Upper lobe of left lung (tissue), 4 donors: ENCODE measurements around the gene METRNL.

Source experiments
- CTCF ChIP-seq, 6 experiments: fragments of 450-650 bp in 4 of 6; fragments of 200-600 bp in 2 of 6; sonication (generic) in 2 of 6; IDR thresholded peaks; one replicate each; pipeline ENCODE4 v1.5.1; 2016 to 2019; ENCODE audit warnings: antibody characterized with exemption in 6 of 6
- EP300 ChIP-seq, 4 donors: sonication (generic); formaldehyde crosslinking; IDR thresholded peaks; one replicate each; pipeline ENCODE4 v1.5.1; 2017; ENCODE audit warnings: antibody characterized with exemption in 4 of 4, control low read depth in 2 of 4
- POLR2AphosphoS5 ChIP-seq, 2 donors: sonication (generic); formaldehyde crosslinking; IDR thresholded peaks; one replicate each; pipeline ENCODE4 v1.5.1; 2017; ENCODE audit warnings: antibody characterized with exemption in 2 of 2

GRCh38 chr17:83084621-83085056 is 5.2 kb downstream of the METRNL start:
- TF ChIP-seq CTCF (IDR thresholded peaks at IDR 0.05), result no peak
- TF ChIP-seq POLR2AphosphoS5 (IDR thresholded peaks at IDR 0.05), result no peak
- no peak for TF ChIP-seq EP300 (IDR thresholded peaks at IDR 0.05)
